Stimulated activated CD8-positive, alpha-beta memory T cell treated with anti-CD3 and anti-CD28 coated beads, Interleukin-12 subunit alpha, Interleukin-12 subunit beta, amount 100 ng/mL, for 24 hours (primary cell): ENCODE results near the gene PKNOX2.

Source experiments
- DNase-seq: peaks from one replicate; pipeline ENCODE4 v3.0.0-alpha.2; 2020; ENCODE audit errors: extremely low read depth

Gene PKNOX2

DNA sequence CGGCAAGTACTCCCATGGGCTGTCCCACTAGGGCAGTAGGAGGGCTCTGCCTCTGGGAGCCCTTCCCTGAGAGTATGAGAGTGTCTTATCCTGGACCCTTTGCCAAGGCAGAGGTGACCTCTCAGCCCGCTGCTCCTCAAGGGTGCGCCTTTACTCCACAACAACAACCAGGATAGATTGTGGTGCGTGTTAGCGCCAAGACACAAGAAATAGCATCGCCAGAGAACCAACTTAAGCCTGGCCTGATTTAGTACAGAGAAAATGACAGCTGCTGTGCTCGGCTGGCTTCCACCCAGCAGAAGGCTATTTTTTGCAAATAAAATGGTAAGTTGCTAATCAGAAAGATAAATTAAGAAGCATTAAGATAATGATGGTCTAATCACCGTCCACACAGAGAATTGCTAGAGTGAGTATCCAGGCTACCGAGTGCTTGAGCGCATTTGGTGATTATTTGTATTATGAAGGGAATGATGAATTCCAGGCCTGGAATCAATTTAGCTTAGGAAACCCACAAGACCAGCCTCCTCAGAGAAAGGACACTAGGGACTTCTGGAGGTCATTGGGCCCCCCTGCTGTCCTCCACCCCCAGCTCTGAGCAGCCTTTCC is 119.8 kb downstream of the PKNOX2 start:
- DNase-seq, result no peak

DNA sequence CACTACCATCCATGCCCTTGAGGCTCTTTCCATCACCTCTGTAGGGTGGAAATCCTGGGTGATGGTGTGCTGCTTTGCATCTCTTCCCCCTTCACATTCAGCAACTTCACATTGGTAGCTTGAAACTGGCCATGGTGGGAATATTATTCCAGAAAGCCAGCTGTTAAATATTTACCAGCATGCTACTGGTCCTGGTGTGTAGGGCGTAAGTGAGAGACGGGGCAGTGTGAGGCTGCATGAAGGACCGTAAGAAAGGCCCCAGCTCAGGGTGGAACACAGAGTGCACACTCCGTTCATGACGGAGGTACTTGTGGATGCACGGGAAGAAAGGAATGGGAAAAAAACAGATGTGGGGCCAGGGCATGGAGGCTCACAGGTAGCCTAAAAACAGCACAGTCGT is 121.3 kb downstream of the PKNOX2 start:
- no peak for DNase-seq

DNA sequence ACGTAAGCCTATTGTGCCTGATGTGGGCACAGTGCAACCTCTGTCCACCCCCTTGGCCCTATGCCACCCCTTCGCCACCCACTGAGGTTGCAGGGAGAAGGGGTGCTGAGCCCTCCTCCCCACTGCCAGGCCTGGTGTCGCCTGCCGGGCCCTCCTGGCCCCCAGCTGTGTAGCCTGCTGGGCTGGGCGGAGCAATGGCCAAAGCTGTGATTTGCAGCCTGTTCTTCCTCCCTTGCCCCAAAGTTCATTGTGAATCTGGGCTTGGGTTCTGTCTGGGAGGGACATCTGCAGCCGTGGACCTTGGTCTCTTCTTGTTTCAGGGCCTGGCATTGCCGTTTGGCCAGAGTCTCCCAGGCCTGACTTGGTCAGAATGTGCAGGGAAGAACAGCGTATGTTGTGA is 121.9 kb downstream of the PKNOX2 start:
- DNase-seq, result no peak

DNA sequence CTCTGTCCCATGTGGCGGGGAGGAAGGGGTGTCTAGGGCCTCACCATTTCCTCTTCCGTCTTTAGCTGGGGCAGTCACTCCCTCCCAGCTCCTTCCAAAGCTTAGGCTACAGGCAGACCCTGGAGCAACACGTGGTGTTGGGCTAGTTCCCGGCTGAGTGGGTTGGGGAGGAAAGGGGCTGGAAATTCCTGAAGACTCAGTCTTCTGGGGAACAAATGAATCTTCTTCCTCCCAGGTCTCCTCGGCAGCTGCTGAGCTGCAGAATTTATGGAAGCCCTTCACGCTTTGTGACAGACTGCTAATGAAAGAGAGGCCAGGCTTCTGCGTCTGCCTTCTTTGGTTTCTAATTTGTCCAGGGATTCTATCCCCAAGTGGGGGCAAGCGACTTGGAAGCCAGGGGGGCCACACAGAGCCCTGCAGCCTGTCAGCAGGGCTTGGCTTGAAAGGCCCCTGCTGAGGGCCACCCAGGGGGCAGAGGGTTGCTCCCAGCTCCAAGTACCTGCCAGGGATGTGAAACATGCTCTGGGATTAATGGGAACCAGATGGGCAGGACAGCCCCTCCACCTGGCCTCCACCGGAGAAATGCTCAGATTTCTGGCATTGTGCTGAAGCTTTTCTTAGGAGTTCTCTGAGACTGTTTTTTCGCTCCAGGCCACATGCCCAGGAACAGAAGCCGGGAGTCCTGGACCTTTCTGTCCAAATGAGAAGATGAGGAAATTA is 123.1 kb downstream of the PKNOX2 start:
- no peak for DNase-seq

DNA sequence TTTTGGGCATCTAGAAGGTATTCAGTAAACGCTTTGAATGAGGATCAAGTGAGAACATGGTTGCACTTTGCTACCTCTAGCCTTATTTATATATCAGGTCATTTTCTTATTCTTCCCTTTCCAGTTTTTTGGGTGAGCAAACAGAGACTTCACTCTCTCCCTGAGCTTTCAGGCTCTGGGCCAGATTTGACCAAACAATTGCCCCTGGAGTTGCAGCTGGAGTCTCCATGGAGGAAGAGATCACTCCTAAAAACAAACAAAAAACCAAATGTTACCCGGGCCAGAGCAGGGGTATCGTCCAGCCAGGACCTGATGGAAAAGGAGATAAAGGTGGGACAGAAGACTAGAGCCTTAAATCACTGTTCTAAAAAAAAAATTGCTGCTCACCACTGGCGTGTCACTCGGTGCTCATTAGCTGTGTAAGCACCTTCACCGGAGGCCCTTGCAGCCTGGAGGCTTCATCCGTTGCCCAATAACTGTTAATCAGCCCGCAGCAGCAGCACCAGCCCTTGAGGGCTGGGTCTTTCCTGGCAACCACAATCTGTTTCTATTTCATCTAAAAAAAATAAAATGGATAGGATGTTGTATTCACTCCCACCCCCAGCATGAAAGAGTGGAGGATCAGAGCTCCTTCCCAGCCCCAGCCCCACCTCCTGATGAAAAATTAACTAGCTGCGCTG is 125.0 kb downstream of the PKNOX2 start:
- DNase-seq, result no peak

DNA sequence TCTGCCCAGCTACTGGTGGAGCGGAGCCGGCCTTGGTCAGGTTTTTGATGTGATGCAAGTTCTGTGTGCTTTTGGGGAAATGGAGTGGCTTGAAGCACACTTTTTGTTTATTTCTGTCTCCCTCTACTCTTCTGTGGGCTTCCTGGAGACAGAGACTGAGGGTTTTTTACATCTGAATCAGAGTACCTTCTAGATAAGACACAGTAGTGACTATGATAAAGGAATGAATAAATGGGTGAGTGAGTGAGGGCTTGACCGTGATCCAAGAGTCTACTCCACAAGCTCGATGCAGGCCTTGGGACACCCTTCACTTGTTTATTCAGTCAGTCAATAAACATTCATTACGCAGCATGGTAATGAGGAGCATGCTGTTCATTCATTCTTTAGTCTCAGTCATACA is 125.7 kb downstream of the PKNOX2 start:
- DNase-seq, result no peak

DNA sequence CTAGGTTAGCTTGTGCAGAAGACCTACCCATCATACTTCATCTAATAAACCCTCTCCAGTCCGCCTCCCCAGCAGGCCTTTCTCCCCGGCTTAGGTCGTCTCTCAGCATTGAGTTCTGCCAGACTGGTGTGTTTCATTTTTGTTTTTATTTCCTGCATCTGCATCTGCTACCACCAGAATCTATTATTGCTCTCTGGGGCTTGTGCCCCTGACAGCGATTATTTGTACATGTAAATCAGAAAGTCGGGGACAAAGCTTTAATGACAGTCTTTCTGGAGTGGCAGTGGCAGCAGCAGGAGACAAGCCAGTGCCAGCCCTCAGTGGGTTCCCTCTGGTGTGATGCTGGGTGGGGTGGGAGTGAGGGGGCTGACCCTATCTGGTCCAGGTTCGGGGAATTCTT is 127.5 kb downstream of the PKNOX2 start:
- no peak for DNase-seq

DNA sequence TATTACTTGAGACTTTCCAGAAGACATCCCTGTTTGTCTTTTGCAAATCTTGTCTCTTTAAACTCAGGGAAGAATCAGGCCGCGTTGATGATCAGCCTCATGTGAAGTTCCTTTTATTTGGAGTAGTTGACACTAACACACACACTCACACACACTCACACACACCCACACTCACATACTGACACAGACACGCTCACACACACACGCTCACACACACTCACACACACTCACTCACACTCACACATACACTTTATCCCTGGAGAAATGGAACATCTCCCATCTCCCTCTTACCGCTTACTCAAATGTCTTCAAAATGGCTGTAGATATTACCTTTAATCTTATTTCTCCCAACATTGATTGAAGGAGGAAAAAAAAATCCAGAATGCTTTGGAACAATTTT is 129.0 kb downstream of the PKNOX2 start:
- DNase-seq, result no peak

DNA sequence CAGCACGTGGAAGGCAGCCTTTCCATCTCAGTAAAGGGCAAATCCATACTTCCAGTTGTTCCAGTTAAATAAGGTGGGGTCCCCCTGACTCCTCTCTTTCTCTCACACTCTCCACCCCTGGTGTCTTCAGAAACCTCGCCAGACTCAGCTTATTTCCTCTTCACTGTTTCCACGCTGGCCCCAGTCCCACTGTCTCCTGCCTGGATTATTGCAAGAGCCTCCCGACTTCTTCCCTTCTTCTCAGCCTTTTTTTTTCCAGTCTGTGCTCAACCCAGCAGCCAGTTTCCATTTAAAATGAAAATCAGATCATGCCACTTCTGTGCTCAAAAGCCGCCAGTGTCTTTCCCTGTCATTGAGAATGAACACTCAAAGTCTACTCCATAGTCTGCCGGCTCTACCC is 131.4 kb downstream of the PKNOX2 start:
- DNase-seq, result no peak

DNA sequence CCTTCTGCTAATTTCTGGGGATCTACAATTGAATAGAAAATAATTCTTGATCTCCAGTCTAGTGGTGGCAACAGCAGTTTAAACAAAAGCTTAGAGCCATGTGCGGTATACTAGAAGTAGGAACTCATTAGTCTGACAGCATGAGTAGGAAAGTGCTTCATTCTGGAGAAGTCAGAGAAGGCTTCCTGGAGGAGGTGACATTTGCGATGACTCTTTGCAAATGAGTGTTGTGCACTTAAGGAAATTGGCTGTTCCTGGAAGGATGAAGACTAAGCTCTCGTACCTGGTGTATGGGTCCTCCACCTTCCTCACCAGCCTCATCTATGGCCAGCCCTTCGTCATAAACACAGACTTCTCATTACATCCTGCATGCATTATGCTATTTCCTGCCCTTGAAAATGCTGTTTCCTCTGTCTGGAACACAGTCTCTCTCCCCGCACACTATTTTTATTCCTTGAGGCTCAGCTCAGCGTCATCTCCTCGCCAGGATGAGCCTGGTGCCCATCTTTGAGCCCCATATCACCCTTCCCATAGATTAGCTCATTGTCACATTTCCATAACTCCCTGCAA is 132.9 kb downstream of the PKNOX2 start:
- no peak for DNase-seq

DNA sequence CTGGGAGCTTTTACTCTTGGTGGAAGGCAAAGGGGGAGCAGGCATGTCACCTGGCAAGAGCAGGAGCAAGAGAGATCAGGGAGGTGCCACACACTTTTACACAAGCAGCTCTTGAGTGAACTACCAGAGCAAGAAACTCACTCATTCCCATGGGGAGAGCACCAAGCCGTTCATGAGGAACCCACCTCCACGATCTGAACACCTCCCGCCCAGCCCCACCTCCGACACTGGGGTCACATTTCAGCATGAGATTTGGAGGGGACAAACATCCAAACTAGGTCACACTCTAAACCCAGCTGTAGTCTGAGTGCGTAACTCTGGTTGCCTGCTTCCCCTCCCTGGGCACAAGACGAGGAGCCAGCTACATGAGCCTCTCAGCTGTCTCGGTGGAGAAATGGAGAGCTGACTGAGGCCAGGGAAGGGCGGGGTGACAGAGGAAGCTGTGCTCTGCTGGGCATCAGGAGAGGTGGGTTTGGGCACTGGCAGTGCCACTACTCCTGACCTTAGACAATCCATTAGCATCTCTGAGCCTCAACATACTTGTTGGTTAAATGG is 134.6 kb downstream of the PKNOX2 start:
- DNase-seq, result no peak

DNA sequence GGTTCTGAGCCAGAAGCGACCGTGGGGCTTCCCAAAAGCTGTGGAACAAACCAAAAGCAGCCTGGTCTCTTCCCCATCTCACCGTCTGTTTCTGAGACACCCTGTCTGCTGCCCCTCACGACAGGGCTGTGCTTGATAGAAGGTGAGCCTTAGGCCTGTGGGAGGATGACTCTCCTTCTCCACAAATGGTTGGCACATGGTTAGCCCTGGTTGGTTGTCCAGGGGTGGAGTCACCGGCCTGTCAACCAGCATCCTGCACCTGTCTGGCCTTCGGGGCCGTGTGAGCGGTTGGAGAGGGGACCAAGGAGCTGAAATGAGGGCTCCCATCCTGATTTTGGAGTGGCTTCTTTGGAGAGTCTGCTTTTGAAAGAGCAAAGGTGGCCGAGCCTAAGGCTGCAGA is 135.3 kb downstream of the PKNOX2 start:
- DNase-seq, result no peak

DNA sequence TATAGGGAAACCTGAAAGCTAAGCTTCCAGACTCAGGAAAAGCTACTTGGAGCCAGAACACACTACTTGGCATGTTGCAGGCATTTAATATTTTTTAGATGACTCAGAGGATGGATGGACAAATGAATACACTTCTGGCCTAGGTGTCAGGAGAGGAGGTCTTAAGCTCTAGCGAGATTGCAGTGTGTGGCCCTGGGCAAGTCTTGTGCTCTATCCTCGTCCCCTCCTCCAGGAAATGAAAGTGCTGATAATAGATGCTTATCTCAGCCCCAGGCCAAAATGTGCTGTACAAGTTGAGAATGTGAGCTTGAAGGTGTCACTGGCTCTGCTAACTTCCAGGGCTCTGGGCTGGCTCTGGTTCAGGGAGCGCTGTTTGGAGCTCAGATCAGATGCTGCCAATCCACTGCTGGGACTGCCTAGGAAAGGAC is 136.3 kb downstream of the PKNOX2 start:
- no peak for DNase-seq

DNA sequence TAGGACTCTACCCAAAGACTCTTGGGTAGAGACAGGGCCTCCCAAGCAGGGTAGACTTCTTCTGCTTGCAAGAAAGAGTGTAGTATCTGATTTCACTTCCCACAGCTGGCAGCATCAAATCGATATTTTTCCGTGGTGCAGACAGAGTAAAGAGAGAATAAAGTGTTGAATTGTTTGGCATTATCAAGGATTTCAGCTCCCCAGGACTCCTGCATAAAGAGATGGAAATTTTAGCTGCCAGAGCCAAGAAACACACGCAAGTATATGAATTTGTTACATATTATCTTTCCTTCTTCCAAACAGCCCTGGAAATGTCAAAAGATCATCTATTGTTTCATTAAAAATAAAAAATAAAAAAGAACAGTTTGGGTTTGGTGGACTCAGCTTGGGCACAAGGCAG is 136.8 kb downstream of the PKNOX2 start:
- no peak for DNase-seq

DNA sequence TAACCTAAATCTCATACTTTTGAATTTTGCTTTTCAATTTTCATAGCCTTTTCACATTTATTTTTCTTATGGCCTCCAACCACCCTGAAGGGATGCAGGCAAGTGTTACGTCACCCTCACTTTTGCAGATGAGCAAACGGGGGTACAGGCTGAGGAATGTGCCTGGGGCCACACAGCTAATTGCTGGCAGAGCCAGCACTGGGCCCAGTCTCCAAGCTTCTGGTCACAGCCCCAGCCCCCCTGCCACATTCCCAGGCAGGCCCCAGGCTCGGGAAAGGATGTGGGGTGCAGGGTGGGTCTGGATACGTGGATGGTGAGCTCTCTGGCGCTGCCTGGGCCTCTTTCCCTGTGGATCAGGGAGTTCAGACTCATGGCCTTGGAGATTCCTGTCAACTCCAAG is 138.6 kb downstream of the PKNOX2 start:
- DNase-seq, result no peak

DNA sequence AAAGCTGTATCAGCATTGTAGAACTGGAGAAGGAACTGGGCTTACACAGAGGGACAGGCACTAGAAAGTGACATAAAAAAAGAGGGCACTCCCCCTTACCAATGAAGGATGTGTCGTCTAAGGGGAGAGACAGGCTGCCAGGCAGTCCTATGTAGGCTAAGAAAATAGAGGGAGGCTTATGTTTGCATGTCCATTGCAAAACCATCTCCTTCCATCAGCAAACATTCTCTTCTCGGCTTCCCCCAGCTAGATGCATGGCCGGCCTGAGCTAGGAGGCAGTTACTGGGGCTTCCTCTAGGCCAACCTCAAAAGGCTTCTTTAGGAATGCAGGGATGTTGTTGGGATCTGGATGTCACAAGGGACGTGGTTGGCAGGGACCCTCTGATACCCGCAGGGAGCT is 139.1 kb downstream of the PKNOX2 start:
- no peak for DNase-seq

DNA sequence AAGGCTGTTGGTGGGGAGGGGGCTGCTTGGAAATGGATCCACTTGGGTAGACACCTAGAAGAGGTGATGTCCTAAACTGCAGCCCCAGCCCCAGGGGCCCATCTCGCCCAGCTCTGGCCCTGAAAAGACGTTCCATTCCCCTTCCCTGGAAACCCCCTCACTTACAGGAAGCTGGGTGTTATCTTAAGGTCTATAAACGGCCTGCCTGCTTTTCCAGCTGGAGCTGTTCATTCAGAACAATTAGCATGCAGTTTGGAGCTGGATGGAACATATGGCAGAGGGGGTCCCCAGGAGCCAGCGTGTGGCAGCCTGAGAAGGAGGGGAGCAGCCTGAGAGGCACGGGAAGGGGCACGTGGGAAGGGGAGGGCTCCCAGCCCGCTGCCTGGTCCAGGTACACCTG is 139.6 kb downstream of the PKNOX2 start:
- DNase-seq, result no peak

DNA sequence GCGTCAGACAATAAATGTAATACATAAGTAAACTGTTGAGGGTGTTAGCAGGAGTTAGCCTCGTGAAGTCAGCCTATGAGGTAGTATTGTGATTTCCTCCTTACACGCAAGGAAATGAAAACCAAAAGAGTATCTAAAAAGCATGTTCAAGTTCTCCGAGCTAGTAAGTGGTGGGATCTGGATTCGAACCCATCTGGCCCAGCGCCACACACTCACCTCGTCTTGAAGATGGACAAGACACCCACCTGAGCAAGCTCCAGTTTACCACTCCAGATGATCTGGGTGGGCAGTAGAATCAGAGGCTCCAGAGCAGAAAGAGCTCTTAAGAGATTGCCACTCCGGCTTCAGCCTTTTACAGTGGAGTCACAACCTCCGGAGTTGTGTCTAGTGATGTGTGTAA is 140.3 kb downstream of the PKNOX2 start:
- no peak for DNase-seq

DNA sequence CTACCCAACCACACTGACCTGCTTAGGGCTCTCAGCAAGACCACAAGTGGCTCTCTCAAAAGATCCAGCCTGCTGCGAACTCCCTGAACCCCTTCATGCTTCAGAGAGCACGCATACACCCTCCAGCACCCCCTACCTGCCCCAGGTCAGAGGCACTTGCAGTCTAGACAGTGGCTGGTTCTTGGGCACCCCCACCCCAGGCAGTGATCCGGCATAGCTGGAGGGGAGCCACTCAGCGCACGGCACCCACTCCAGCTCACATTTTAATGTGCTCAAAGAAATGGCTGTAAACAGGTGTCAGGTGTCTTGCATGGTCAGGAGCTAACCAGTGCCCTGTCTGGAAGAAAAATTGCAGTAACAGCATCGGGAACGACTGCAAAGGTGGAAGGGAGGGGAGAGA is 140.8 kb downstream of the PKNOX2 start:
- no peak for DNase-seq

DNA sequence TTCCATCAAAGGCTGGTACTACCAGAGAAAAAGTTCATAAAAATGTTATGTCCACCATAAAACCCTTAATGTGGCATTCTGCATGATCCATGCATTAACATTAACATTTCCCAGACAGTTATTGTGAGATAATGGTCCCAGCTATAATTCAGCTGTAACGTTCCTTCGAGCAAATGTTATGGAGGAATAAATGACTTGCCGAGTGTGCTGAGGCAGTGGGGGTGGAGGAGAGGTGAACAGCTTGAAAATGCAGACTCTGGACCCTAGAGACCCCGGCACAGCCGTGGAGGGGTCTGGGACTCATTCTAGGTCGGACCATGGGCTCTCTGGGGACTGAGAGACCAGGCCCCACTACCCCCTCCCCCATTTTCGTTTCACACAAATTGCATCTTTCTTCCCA is 141.9 kb downstream of the PKNOX2 start:
- no peak for DNase-seq

DNA sequence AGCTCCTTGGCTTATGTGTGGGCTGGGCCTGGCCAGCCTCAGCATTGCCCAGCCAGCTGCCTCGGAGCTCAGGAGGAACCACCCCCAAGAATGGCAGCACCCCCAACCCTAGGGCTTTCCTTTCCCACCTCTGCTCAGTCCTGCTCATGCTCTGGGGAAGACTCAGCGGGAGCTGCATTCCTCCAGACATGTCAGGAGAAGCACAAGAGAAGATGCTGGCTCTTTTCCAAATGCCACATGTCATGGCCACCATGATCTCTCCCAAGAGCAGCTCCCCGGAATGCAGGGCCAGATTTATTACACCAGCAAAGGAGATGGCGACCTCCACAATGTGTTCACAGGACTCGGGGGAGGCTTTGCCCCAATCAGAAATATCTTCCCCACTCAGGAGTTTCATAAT is 143.7 kb downstream of the PKNOX2 start:
- DNase-seq, result no peak

DNA sequence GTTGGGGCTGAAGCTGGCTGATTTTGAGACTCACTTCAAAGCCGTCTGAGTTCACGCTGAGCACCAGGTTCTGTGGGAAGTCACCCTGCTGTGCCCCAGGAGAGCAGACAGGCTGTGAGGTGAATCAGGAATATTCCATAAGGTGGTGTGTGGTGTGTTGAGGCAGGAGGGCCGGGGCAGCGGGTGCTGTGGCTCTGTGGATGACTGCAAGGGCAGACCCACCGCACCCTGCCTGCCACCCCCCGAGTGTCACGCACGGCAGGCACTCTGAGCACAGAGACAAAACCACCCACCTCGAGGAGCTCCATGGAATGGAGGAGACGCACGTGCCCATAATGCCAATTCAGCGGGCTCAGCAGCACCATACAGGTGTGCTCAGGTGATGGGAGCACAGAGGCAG is 147.8 kb downstream of the PKNOX2 start:
- DNase-seq, result no peak

DNA sequence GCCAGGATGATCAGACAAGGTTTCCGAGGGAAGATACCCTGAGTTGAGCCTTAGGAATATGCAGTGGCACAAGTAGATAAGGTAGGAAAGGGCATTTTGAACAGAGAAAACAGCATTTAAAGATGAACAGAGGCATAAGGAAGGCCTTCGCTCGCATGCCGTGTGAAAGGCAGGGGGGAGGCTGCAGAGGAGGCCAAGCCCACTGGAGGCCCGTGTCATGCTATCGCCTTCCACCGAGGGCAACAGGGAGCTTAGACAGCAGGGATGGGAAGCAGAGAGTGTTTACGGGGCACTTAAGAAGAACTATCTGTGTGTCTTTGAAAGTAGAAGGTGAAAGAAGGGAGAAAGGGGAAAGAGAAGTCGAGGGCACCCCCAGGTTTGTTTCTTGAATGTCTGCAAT is 148.3 kb downstream of the PKNOX2 start:
- DNase-seq, result no peak
